Neural cell (in vitro differentiated cells): Measurements from ENCODE around the gene HDAC7.

Experiments
- EP300 ChIP-seq: fragments of 450-650 bp; conservative IDR thresholded peaks from 2 replicates; pipeline ENCODE4 v1.6.1; 2014; ENCODE audit warnings: antibody characterized with exemption, mild to moderate bottlenecking, moderate library complexity; ENCODE audit not compliant: poor library complexity, severe bottlenecking
- POLR2AphosphoS5 ChIP-seq: IDR thresholded peaks from 2 replicates; pipeline ENCODE4 v1.6.1; 2012
- TF ChIP-seq, protein P1 (sequence below): fragments of 450-650 bp; IDR thresholded peaks from 2 replicates; pipeline ENCODE4 v1.5.1; 2014; ENCODE audit warnings: antibody characterized with exemption, mild to moderate bottlenecking, moderate library complexity; ENCODE audit not compliant: poor library complexity, severe bottlenecking

DNA sequence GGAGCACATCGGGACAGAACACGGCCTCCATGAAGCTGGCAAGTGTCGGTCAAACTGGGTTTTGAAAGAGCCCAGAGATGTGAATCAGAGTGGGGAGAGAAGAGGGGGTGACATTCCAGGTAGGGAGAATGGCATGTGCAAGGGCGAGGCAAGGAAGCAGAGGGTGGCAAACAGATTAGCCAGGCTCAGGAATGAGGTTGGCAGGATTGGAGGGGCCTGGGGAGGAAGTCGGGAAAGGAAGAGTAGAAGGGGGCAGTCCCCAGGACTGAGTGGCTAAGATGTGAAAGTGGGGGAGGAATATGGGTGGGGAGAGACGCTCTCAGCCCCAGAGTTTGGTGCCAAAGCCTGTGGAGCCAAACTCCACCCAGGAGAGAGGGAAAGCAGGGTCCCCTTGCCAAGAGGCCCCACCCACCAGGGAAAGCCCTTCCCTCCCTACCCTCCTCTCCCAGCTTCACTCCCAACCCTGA, 5.5 kb upstream of the HDAC7 start:
- TF ChIP-seq EP300, result no peak
- TF ChIP-seq, protein P1, sequence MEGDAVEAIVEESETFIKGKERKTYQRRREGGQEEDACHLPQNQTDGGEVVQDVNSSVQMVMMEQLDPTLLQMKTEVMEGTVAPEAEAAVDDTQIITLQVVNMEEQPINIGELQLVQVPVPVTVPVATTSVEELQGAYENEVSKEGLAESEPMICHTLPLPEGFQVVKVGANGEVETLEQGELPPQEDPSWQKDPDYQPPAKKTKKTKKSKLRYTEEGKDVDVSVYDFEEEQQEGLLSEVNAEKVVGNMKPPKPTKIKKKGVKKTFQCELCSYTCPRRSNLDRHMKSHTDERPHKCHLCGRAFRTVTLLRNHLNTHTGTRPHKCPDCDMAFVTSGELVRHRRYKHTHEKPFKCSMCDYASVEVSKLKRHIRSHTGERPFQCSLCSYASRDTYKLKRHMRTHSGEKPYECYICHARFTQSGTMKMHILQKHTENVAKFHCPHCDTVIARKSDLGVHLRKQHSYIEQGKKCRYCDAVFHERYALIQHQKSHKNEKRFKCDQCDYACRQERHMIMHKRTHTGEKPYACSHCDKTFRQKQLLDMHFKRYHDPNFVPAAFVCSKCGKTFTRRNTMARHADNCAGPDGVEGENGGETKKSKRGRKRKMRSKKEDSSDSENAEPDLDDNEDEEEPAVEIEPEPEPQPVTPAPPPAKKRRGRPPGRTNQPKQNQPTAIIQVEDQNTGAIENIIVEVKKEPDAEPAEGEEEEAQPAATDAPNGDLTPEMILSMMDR, result no peak
- TF ChIP-seq POLR2AphosphoS5, result no peak
